ENCODE measurements around the gene C9orf72. TPM values are rescaled to one million over a fixed set of nuclear protein-coding genes. Genes with fewer than 3 reads are reported as not detected.

Gene C9orf72
- total and polyA plus RNA-seq, 2 of the 8 experiments (the other 6 are each of a cell fraction or from before 2014, with no cell fraction given), result 7.2 to 17.5 TPM

- Histone ChIP-seq H3K9ac (replicated peaks in 1 of 4; ENCODE audit: extremely low read depth in 1 of 4, low read depth in 3 of 4, low read length in 3 of 4) (no peak overlapping the region), H3K56ac (replicated peaks; ENCODE audit: insufficient read length, low read depth, low read length) (no peak overlapping the region), H2BK5ac (ENCODE audit: low read depth, low read length) (0 out of 2 replicates have a peak overlapping the region, but pooled peaks have one; percentile 17), H3K4me3 (ENCODE audit: extremely low read depth in 1 of 4, insufficient read depth in 2 of 4, low read depth in 3 of 4, low read length in 4 of 4) (no peak overlapping the region), H2AK5ac (ENCODE audit: low read depth, low read length) (no peak overlapping the region), H4K5ac (ENCODE audit: insufficient read length, low read depth, low read length) (no peak overlapping the region), H2BK120ac (replicated peaks; ENCODE audit: low read depth, low read length) (no peak overlapping the region), H3K14ac (ENCODE audit: insufficient read length) (no peak overlapping the region), H3K79me1 (ENCODE audit: low read depth, low read length) (no peaks in the 10 kb centered on the region), H3K23ac (ENCODE audit: insufficient read length) (no peak overlapping the region), H3K79me2 (ENCODE audit: control insufficient read depth in 1 of 2, insufficient read depth in 2 of 2, low read length in 2 of 2) (no peaks in the 10 kb centered on the region), H2AFZ (ENCODE audit: low read length) (no peak overlapping the region), H3K23me2 (ENCODE audit: low read depth, low read length) (no peaks in the 10 kb centered on the region; the same call in 1 of the 2 replicates), H3K4me1 (replicated peaks in 1 of 4; ENCODE audit: control insufficient read depth in 3 of 4, insufficient read depth in 4 of 4, low read length in 3 of 4) (peaks cover 0 to 5% (median 0%) of the 10 kb centered on the region in 4 experiments; a peak in 2 of 7 replicates), H4K91ac (replicated peaks; ENCODE audit: insufficient read length, low read length) (no peak overlapping the region), H2BK12ac (ENCODE audit: low read depth, low read length) (no peak overlapping the region), H3K18ac (ENCODE audit: extremely low read depth, low read length) (no peak overlapping the region), H3K4me2 (ENCODE audit: insufficient read depth in 1 of 2, low read depth in 2 of 2, low read length in 2 of 2) (no peak overlapping the region), H3K36me3 (ENCODE audit: control insufficient read depth in 2 of 4, insufficient read depth in 4 of 4, low read length in 3 of 4) (no peaks in the 10 kb centered on the region), H2BK20ac (ENCODE audit: low read length) (no peak overlapping the region), H3K4ac (replicated peaks; ENCODE audit: insufficient read length, low read depth, low read length) (no peak overlapping the region), H3K27ac (ENCODE audit: low read depth, low read length) (no peak overlapping the region), H3K9me3 (ENCODE audit: insufficient read depth in 2 of 2, low read depth in 1 of 2, low read length in 1 of 2) (no peaks in the 10 kb centered on the region), H2BK15ac (ENCODE audit: low read length) (no peak overlapping the region), H4K8ac (ENCODE audit: extremely low read depth, insufficient read depth, low read length) (no peak overlapping the region), H3K27me3 (replicated peaks in 1 of 4; ENCODE audit: control insufficient read depth in 3 of 4, extremely low read depth in 1 of 4, insufficient read depth in 3 of 4, low read length in 3 of 4) (no peaks in the 10 kb centered on the region), H4K20me1 (replicated peaks in 1 of 2; ENCODE audit: control insufficient read depth in 1 of 2, insufficient read depth in 2 of 2, low read length in 2 of 2) (no peaks in the 10 kb centered on the region)
- CTCF ChIA-PET (ENCODE audit: partially characterized antibody), result interaction anchor here (0.6 to 4.6 kb wide), 37 partner anchors 8 to 560 kb away, joined by 3 to 48 read pairs (median 4); partner anchors contain the start of gene C9orf72
- TF ChIP-seq SRF (IDR thresholded peaks at IDR 0.05; ENCODE audit: low read depth, low read length) (no peak), TEAD4 (IDR thresholded peaks at IDR 0.05; ENCODE audit: low read depth, low read length) (peak; percentile 75)
- no peak for DNase-seq (ENCODE audit: low read depth in 1 of 2, low spot score in 2 of 2)
- no peak for FAIRE-seq
- POLR2A ChIA-PET (ENCODE audit: partially characterized antibody), result interaction anchor here (0.7 kb wide), 1 partner anchor 85 kb away, joined by 3 read pairs; no protein-coding TSS in a partner anchor
- WGBS, 2 experiments (ENCODE audit: extremely low coverage in 1 of 2, insufficient coverage in 1 of 2, insufficient read length in 1 of 2, insufficient replicate concordance in 2 of 2, low coverage in 1 of 2, low lambda C conversion rate in 2 of 2, missing lambda C conversion rate in 1 of 2), result 71% methylated on average over 3 of the region's 3 CpGs; no CpG with 5 or more reads in 1 of the 2 experiments
These were observed 37.1 kb downstream of the C9orf72 start for GRCh38 chr9:27536168-27536567.
